ENCODE results near the gene GNLY. TPM values are rescaled to one million over a fixed set of nuclear protein-coding genes. Genes with fewer than 3 reads are reported as not detected.

GNLY gene
- total and polyA plus RNA-seq, 2 of the 13 experiments (the other 11 are each of a cell fraction or from before 2014, with no cell fraction given), result not detected

- ChIA-PET CTCF (ENCODE audit: low intra/inter-chr PET ratio, low total read pairs) (interaction anchor here (3.9 kb wide), 1 partner anchor 26 kb away, joined by 36 read pairs; no protein-coding TSS in a partner anchor), POLR2A (no interaction called here)
- Histone ChIP-seq H4K20me1 (ENCODE audit: insufficient read depth, low read length) (no peaks in the 10 kb centered on the region), H3K4me1 (ENCODE audit: insufficient read depth, low read length) (no peaks in the 10 kb centered on the region), H2AFZ (ENCODE audit: low read length) (no peak overlapping the region), H3K4me3 (replicated peaks in 1 of 3; ENCODE audit: insufficient read depth in 1 of 3, low read depth in 2 of 3, low read length in 3 of 3) (no peak overlapping the region), H3K36me3 (replicated peaks in 1 of 2; ENCODE audit: control insufficient read depth in 1 of 2, insufficient read depth in 2 of 2, low read length in 2 of 2) (no peaks in the 10 kb centered on the region), H3K79me2 (ENCODE audit: insufficient read depth, low read length) (no peaks in the 10 kb centered on the region), H3K27me3 (ENCODE audit: control insufficient read depth in 1 of 2, insufficient read depth in 2 of 2, low read length in 2 of 2) (peaks cover 4 to 19% of the 10 kb centered on the region in 2 experiments; a peak in 3 of 5 replicates), H3K4me2 (ENCODE audit: low read depth, low read length) (no peak overlapping the region), H3K27ac (ENCODE audit: extremely low read length, insufficient read depth, low read length) (no peak overlapping the region), H3K9ac (ENCODE audit: insufficient read depth, low read depth, low read length) (no peak overlapping the region), H3K9me3 (ENCODE audit: low read length) (no peaks in the 10 kb centered on the region)
- 44% methylated on average over 8 of the region's 8 CpGs for WGBS (ENCODE audit: low lambda C conversion rate)
- BruUV-seq (replicated peaks), result no TSS peak
- intact Hi-C loops (cut with micrococcal nuclease; ENCODE audit: unreplicated experiment) (no loop called here), in situ Hi-C loops (cut with HindIII; ENCODE audit: extremely low pct_ligation_motif_present, low pct_unique_long_range_greater_than_20kb) (no loop called here)
- DNase-seq (ENCODE audit: low spot score) (no peak), FAIRE-seq (no peak), ATAC-seq (no peak)
- TF ChIP-seq ZNF747 (CRISPR knock-in tag; IDR thresholded peaks at IDR 0.05; ENCODE audit: borderline replicate concordance), result no peak
- TF ChIP-seq MTF2 (CRISPR knock-in tag; IDR thresholded peaks at IDR 0.05; ENCODE audit: borderline replicate concordance), result 0 out of 2 replicates have a peak, but pooled peaks have one; percentile 3
- TF ChIP-seq DPF2 (CRISPR knock-in tag; IDR thresholded peaks at IDR 0.05; ENCODE audit: borderline replicate concordance, low read depth), result no peak
- TF ChIP-seq IRX3 (CRISPR knock-in tag; IDR thresholded peaks at IDR 0.05; ENCODE audit: borderline replicate concordance, low read depth), result no peak
Observed at GRCh38 chr2:85704800-85705679, 10.9 kb downstream of the GNLY start.

- WGBS (ENCODE audit: low lambda C conversion rate), result 73% methylated on average over 2 of the region's 2 CpGs
- CTCF ChIA-PET (ENCODE audit: low intra/inter-chr PET ratio, low total read pairs), result interaction anchor here (3.9 kb wide), 1 partner anchor 26 kb away, joined by 36 read pairs; no protein-coding TSS in a partner anchor
- Histone ChIP-seq H4K20me1 (ENCODE audit: insufficient read depth, low read length) (no peaks in the 10 kb centered on the region), H3K36me3 (replicated peaks in 1 of 2; ENCODE audit: control insufficient read depth in 1 of 2, insufficient read depth in 2 of 2, low read length in 2 of 2) (no peaks in the 10 kb centered on the region), H3K9ac (ENCODE audit: insufficient read depth, low read depth, low read length) (no peak overlapping the region), H2AFZ (ENCODE audit: low read length) (no peak overlapping the region), H3K4me1 (ENCODE audit: insufficient read depth, low read length) (peaks cover 3% of the 10 kb centered on the region), H3K27ac (ENCODE audit: extremely low read length, insufficient read depth, low read length) (no peak overlapping the region), H3K4me3 (replicated peaks in 1 of 3; ENCODE audit: insufficient read depth in 1 of 3, low read depth in 2 of 3, low read length in 3 of 3) (no peak overlapping the region), H3K4me2 (ENCODE audit: low read depth, low read length) (no peak overlapping the region), H3K27me3 (ENCODE audit: control insufficient read depth in 1 of 2, insufficient read depth in 2 of 2, low read length in 2 of 2) (peaks cover 8 to 25% of the 10 kb centered on the region in 2 experiments; a peak in 4 of 5 replicates), H3K9me3 (ENCODE audit: low read length) (no peaks in the 10 kb centered on the region), H3K79me2 (ENCODE audit: insufficient read depth, low read length) (no peaks in the 10 kb centered on the region)
- in situ Hi-C loops (cut with HindIII; ENCODE audit: extremely low pct_ligation_motif_present, low pct_unique_long_range_greater_than_20kb) (no loop called here), intact Hi-C loops (cut with micrococcal nuclease; ENCODE audit: unreplicated experiment) (no loop called here)
- no TSS peak for BruUV-seq (replicated peaks)
- DNase-seq (ENCODE audit: low spot score) (peak; percentile 65), FAIRE-seq (peak; percentile 85), ATAC-seq (peak; percentile 54)
- POLR2A ChIA-PET, result no interaction called here
- TF ChIP-seq SOX6 (IDR thresholded peaks at IDR 0.05) (no peak), SOX6 (CRISPR knock-in tag; IDR thresholded peaks at IDR 0.05) (peak; percentile 25; the same call in 1 of the 2 replicates), ZNF572 (CRISPR knock-in tag; IDR thresholded peaks at IDR 0.05) (no peak), FOXA3 (CRISPR knock-in tag; IDR thresholded peaks at IDR 0.05) (peak; percentile 54; the same call in 1 of the 2 replicates), ZNF709 (CRISPR knock-in tag; IDR thresholded peaks at IDR 0.05) (no peak), HOXA9 (CRISPR knock-in tag; IDR thresholded peaks at IDR 0.05; ENCODE audit: borderline replicate concordance) (no peak), POLR2A (IDR thresholded peaks at IDR 0.05; ENCODE audit: insufficient read depth in 1 of 2, low read depth in 2 of 2, low read length in 2 of 2) (no peak), ZBTB21 (CRISPR knock-in tag; IDR thresholded peaks at IDR 0.05) (peak; percentile 53; the same call in 1 of the 2 replicates), RBM39 (IDR thresholded peaks at IDR 0.05; ENCODE audit: low read depth, low read length, poor library complexity, severe bottlenecking) (no peak), ATF3 (CRISPR knock-in tag; IDR thresholded peaks at IDR 0.05) (peak; percentile 85), ZNF879 (CRISPR knock-in tag; IDR thresholded peaks at IDR 0.05) (no peak), EP300 (IDR thresholded peaks at IDR 0.05; ENCODE audit: low read depth in 2 of 2, low read length in 2 of 2) (peak in 1 of 2 experiments; percentile 30; a peak in 1 of 4 replicates), EP300 (CRISPR knock-in tag; IDR thresholded peaks at IDR 0.05; ENCODE audit: borderline replicate concordance) (no peak), SALL1 (CRISPR knock-in tag; IDR thresholded peaks at IDR 0.05) (0 out of 2 replicates have a peak, but pooled peaks have one; percentile 29), SRY (CRISPR knock-in tag; IDR thresholded peaks at IDR 0.05) (no peak)
Observed at GRCh38 chr2:85705680-85706039, 11.5 kb downstream of the GNLY start.
